Astrocyte of the cerebellum (primary cell): ENCODE measurements around the gene ODR4.
"Not testable (repeated sequence)": the region's sequence is repeated elsewhere in the genome, so short reads cannot be mapped to it uniquely, and the experiment has no call there.

Experiments used
- DNase-seq: peaks from one replicate; pipeline ENCODE4 v3.0.0-alpha.2; 2011; ENCODE audit warnings: low read depth
- H3K4me3 ChIP-seq: 2 replicates; pipeline ENCODE4 v1.5.1; 2011; ENCODE audit warnings: mild to moderate bottlenecking, low read depth, low read length, moderate library complexity
- in situ Hi-C: cut with HindIII; loops from 2 replicates; pipeline ENCODE4 v1.10.0; 2017; ENCODE audit warnings: low sequenced_read_pairs
- TF ChIP-seq, protein P1 (sequence below): IDR thresholded peaks from 2 replicates; pipeline ENCODE4 v1.5.1; 2012; ENCODE audit warnings: low read length, low read depth, moderate library complexity, mild to moderate bottlenecking; ENCODE audit errors: missing control alignments

The ODR4 gene

GRCh38 chr1:186374303-186375151 lies 1.1 kb upstream of the ODR4 start:
- TF ChIP-seq, protein P1, sequence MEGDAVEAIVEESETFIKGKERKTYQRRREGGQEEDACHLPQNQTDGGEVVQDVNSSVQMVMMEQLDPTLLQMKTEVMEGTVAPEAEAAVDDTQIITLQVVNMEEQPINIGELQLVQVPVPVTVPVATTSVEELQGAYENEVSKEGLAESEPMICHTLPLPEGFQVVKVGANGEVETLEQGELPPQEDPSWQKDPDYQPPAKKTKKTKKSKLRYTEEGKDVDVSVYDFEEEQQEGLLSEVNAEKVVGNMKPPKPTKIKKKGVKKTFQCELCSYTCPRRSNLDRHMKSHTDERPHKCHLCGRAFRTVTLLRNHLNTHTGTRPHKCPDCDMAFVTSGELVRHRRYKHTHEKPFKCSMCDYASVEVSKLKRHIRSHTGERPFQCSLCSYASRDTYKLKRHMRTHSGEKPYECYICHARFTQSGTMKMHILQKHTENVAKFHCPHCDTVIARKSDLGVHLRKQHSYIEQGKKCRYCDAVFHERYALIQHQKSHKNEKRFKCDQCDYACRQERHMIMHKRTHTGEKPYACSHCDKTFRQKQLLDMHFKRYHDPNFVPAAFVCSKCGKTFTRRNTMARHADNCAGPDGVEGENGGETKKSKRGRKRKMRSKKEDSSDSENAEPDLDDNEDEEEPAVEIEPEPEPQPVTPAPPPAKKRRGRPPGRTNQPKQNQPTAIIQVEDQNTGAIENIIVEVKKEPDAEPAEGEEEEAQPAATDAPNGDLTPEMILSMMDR, result no peak
- peak overlapping the region; percentile 86 for H3K4me3 ChIP-seq
- peak; percentile 3 for DNase-seq
- in situ Hi-C loops, result no loop called here

- TF ChIP-seq, protein P1, result no peak
- in situ Hi-C loops, result no loop called here
- peak overlapping the region; percentile 86 for H3K4me3 ChIP-seq
- DNase-seq, result peak; percentile 4
Observed at GRCh38 chr1:186375929-186376319, 286 bp downstream of the ODR4 start.

DNA sequence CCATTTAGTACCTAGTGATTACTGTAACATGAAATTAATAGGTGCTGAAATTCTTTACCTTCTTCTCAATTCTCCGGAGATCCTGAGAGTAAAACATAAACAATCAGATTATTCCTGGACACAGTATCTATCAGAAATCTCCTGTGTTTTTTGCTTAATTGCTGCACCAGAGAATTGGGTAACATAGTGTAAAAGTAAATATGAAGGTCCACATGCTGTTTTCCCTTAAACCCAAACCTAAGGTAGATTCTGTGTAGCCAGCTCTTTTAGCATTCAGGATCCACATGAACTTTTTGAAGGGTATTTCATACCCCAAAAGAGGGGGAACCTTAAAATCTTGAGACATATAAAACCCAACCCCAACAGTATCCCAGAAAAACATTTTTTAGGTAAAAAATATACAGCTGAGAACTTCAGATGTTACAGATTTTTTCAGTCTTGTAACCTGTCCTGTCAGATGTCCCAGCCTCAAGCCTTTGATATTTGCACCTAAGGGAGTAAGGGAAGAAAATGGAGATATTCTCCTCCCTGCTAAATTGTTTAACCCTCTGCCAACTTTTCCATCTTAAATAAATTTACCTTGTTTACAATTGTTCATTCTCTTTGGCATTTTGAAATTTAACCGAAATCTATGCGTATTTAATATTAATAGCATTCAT lies 11.2 kb downstream of the ODR4 start:
- no peak overlapping the region for H3K4me3 ChIP-seq
- in situ Hi-C loops, result no loop called here
- TF ChIP-seq, protein P1, result no peak
- no peak for DNase-seq

DNA sequence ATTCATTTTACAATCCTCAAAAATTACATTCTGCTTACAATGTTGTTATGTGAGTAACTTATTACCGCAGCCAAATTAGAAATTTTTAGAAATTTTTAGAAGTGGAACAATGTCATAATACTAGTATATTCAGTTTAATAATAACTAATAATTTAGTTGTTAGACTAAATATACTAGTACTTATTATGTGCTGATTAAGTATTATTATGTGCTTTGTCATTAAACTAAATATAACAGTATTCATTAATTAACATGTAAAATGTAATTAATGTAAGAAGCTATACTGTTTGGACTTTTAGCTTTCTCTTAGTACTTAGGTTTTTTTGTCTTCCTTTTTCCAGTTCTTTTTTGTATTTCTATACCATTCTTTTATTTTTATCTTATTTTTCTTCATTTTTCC lies 15.3 kb downstream of the ODR4 start:
- in situ Hi-C loops, result no loop called here

DNA sequence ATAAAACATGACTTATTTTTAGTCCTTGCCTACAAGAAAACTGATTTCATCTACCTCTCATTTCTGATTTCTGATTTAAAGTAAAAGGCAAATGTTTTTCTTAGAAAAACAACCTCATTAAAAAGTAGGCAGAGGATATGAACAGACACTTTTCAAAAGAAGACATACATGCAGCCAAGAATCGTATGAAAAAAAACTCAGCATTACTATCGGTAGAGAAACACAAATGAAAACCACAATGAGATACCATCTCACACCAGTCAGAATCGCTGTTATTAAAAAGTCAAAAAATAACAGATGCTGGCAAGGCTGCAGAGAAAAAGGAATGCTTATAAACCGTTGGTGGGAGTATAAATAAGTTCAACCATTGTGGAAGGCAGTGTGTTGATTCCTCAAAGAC lies 16.2 kb downstream of the ODR4 start:
- TF ChIP-seq, protein P1, result no peak
- in situ Hi-C loops, result no loop called here
- DNase-seq, result no peak
- H3K4me3 ChIP-seq, result no peak overlapping the region

More for the DNA sequence above, 15.3 kb downstream of the ODR4 start:
- TF ChIP-seq, protein P1, result no peak
- no peak overlapping the region for H3K4me3 ChIP-seq
- no peak for DNase-seq

DNA sequence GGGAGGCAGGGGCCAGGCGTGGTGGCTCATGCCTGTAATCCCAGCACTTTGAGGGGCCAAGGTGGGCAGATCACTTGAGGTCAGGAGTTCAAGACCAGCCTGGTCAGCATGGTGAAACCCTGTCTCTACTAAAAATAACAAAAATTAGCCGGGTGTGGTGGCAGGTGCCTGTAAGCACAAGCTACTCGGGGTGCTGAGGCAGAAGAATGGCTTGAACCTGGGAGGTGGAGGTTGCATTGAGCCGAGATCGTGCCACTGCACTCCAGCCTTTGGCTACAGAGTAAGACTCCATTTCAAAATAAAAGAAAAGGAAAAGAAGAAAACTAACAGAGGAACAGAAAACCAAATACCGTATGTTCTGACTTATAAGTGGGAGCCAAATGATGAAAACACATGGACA lies 17.1 kb downstream of the ODR4 start:
- in situ Hi-C loops, H3K4me3 ChIP-seq, DNase-seq: not testable (repeated sequence)

- H3K4me3 ChIP-seq, DNase-seq, in situ Hi-C loops: not testable (repeated sequence)
Observed at GRCh38 chr1:186401446-186401845, 25.8 kb downstream of the ODR4 start.
